Activated CD8-positive, alpha-beta memory T cell treated with anti-CD3 and anti-CD28 coated beads, Interleukin-2, amount 50 U/mL, for 24 hours (primary cell): ENCODE data around the gene WLS.

Experiments
- DNase-seq: peaks from one replicate; pipeline ENCODE4 v3.0.0-alpha.2; 2020; ENCODE audit errors: extremely low read depth

Gene WLS

GRCh38 chr1:68087184-68087583 is 145.1 kb downstream of the WLS start:
- DNase-seq, result no peak

GRCh38 chr1:68085752-68086151 is 146.6 kb downstream of the WLS start:
- no peak for DNase-seq

GRCh38 chr1:68083686-68084085 is 148.6 kb downstream of the WLS start:
- DNase-seq, result no peak

GRCh38 chr1:68081775-68082283 is 150.5 kb downstream of the WLS start:
- DNase-seq, result no peak

GRCh38 chr1:68078647-68079046 is 153.7 kb downstream of the WLS start:
- no peak for DNase-seq
